OCI-LY3 (cell line): ENCODE data around the gene CAMK1D.
A peak's percentile ranks its signal among the peaks of the same experiment; 100 is the strongest.

ENCODE experiments used
- H2AFZ ChIP-seq: fragments of 200-600, 300-600 bp; shearing (Covaris generic); 2 replicates; pipeline ENCODE4 v1.6.0; 2014; ENCODE audit warnings: antibody characterized with exemption, low read depth, low read length
- H3K27ac ChIP-seq: fragments of 200-600, 300-600 bp; sonication (generic); 2 replicates; pipeline ENCODE4 v1.5.1; 2014; ENCODE audit warnings: mild to moderate bottlenecking, low read length, moderate library complexity, mixed read lengths
- H3K27me3 ChIP-seq: fragments of 200-600, 300-600 bp; sonication (generic); 2 replicates; pipeline ENCODE4 v1.6.1; 2014; ENCODE audit warnings: low read depth, low read length, mixed read lengths
- H3K36me3 ChIP-seq: fragments of 200-600, 300-600 bp; sonication (generic); replicated peaks from 2 replicates; pipeline ENCODE3; 2014; ENCODE audit warnings: low read depth, low read length, mixed read lengths
- H3K4me1 ChIP-seq: fragments of 300-600, 200-600 bp; sonication (generic); 2 replicates; pipeline ENCODE4 v1.6.1; 2014; ENCODE audit warnings: low read length, mixed read lengths
- H3K4me2 ChIP-seq: fragments of 200-600, 300-600 bp; sonication (generic); 2 replicates; pipeline ENCODE4 v1.6.1; 2014; ENCODE audit warnings: low read length, mixed read lengths
- H3K4me3 ChIP-seq: fragments of 300-600, 200-600 bp; sonication (generic); 2 replicates; pipeline ENCODE4 v1.5.1; 2014; ENCODE audit warnings: antibody characterized with exemption, mild to moderate bottlenecking, low read length, moderate library complexity
- H3K79me2 ChIP-seq: fragments of 300-600, 200-600 bp; shearing (Covaris generic); 2 replicates; pipeline ENCODE4 v1.6.1; 2014; ENCODE audit warnings: mild to moderate bottlenecking, low read length, mixed read lengths
- H3K9ac ChIP-seq: fragments of 300-600, 200-600 bp; shearing (Covaris generic); 2 replicates; pipeline ENCODE4 v1.6.0; 2014; ENCODE audit warnings: mild to moderate bottlenecking, low read length, moderate library complexity
- H3K9me3 ChIP-seq: fragments of 200-600, 300-600 bp; shearing (Covaris generic); 2 replicates; pipeline ENCODE4 v1.6.1; 2014; ENCODE audit warnings: low read length, mixed read lengths; ENCODE audit not compliant: insufficient read depth
- H4K20me1 ChIP-seq: fragments of 200-600, 300-600 bp; sonication (generic); 2 replicates; pipeline ENCODE4 v1.6.1; 2016; ENCODE audit warnings: low read length, mixed read lengths; ENCODE audit not compliant: insufficient read depth
- EZH2phosphoT487 ChIP-seq: fragments of 200-600 bp; shearing (Covaris generic); IDR thresholded peaks from 2 replicates; pipeline ENCODE4 v1.6.1; 2018; ENCODE audit warnings: antibody characterized with exemption, mixed run types, low read depth
- TF ChIP-seq, protein P1 (sequence below): fragments of 200-600, 300-600 bp; sonication (generic); IDR thresholded peaks from 2 replicates; pipeline ENCODE4 v1.5.1; 2014; ENCODE audit warnings: antibody characterized with exemption, low read length, low read depth

Gene CAMK1D

DNA sequence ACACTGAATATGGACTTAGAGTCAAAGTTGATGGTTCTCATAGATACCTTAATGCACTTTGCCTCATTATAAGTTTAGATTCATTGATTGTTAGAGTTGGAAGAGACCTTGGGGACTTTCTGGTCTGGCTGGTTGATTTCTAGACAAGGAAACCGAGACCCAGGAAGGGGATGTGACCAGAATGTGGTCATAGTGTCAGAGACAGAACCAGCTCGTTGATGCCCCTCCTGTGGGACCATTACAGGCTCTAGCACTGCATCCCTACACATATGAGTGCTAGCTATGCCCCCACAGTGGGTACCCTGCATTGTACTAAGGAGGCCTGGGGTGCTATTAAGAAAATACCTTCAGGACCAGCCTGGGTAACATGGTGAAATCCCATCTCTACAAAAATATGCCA lies 306.6 kb downstream of the CAMK1D start:
- no peak overlapping the region for H3K4me3 ChIP-seq
- no peak overlapping the region for H3K9ac ChIP-seq
- no peaks in the 10 kb centered on the region for H3K36me3 ChIP-seq
- H3K27ac ChIP-seq, result no peak overlapping the region
- no peak for TF ChIP-seq EZH2phosphoT487
- TF ChIP-seq, protein P1, sequence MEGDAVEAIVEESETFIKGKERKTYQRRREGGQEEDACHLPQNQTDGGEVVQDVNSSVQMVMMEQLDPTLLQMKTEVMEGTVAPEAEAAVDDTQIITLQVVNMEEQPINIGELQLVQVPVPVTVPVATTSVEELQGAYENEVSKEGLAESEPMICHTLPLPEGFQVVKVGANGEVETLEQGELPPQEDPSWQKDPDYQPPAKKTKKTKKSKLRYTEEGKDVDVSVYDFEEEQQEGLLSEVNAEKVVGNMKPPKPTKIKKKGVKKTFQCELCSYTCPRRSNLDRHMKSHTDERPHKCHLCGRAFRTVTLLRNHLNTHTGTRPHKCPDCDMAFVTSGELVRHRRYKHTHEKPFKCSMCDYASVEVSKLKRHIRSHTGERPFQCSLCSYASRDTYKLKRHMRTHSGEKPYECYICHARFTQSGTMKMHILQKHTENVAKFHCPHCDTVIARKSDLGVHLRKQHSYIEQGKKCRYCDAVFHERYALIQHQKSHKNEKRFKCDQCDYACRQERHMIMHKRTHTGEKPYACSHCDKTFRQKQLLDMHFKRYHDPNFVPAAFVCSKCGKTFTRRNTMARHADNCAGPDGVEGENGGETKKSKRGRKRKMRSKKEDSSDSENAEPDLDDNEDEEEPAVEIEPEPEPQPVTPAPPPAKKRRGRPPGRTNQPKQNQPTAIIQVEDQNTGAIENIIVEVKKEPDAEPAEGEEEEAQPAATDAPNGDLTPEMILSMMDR, result no peak
- H2AFZ ChIP-seq, result no peak overlapping the region
- H3K4me2 ChIP-seq, result 0 out of 2 replicates have a peak overlapping the region, but pooled peaks have one; percentile 7
- H3K79me2 ChIP-seq, result 0 out of 2 replicates have a peak, but pooled peaks cover 4% of the 10 kb centered on the region
- H3K4me1 ChIP-seq, result peaks cover 8% of the 10 kb centered on the region
- H4K20me1 ChIP-seq, result peaks cover 30% of the 10 kb centered on the region
- no peaks in the 10 kb centered on the region for H3K27me3 ChIP-seq
- no peaks in the 10 kb centered on the region for H3K9me3 ChIP-seq

DNA sequence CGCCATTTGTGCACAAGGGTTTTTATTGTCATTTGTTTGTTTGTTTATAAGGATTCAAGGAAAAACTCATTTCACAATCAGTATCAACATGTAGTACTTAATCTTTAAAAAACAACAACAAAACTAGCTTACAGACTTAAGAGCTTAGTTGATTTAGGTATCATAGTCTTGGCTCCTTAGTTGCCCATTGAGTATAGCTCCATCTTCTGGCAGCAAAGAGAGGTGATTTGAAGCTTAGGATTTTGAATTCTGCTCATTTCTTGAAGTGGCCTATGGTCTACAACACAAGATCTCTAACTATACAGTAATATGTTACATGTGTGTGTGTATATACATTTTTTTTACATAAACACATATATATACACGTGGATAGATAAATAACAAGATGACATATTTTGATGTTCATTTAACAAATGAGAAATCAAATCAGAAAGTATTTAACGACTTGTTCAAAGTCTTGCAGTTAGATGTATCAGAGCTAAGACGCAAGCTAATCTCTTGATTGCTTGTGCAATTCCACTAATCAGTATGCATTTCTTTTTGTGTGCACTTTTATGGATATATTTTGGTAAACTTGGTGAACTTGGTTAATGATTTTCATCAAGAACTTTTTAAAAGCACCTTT lies 307.3 kb downstream of the CAMK1D start:
- H4K20me1 ChIP-seq, result peaks cover 29% of the 10 kb centered on the region
- H3K36me3 ChIP-seq, result no peaks in the 10 kb centered on the region
- H3K4me1 ChIP-seq, result peaks cover 8% of the 10 kb centered on the region
- H3K4me3 ChIP-seq, result no peak overlapping the region
- no peak overlapping the region for H3K27ac ChIP-seq
- no peak overlapping the region for H2AFZ ChIP-seq
- 0 out of 2 replicates have a peak, but pooled peaks cover 4% of the 10 kb centered on the region for H3K79me2 ChIP-seq
- H3K9ac ChIP-seq, result no peak overlapping the region
- no peaks in the 10 kb centered on the region for H3K27me3 ChIP-seq
- 0 out of 2 replicates have a peak overlapping the region, but pooled peaks have one; percentile 7 for H3K4me2 ChIP-seq
- H3K9me3 ChIP-seq, result no peaks in the 10 kb centered on the region
- TF ChIP-seq, protein P1, result peak; percentile 69
- TF ChIP-seq EZH2phosphoT487, result no peak

DNA sequence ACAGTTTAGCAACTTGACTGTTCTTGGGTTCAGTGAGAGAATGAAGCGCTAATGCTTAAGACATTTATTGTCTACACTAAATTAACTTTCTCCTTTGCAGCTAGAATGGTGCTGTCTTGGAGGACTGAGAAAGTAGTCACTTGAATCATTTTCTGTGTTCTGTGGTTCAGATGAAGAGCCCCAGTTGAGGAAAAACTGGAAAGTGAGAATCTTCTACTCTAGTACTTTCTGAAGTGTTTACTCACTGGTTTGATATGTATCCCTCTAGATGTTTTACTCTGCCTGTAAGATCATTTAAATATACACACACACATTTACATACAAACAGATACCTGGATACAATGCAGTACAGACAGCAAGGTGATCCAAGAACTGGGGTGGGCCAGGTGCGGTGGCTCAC lies 308.1 kb downstream of the CAMK1D start:
- no peaks in the 10 kb centered on the region for H3K36me3 ChIP-seq
- peaks cover 29% of the 10 kb centered on the region for H4K20me1 ChIP-seq
- TF ChIP-seq, protein P1, result no peak
- H3K9ac ChIP-seq, result no peak overlapping the region
- H3K79me2 ChIP-seq, result 0 out of 2 replicates have a peak, but pooled peaks cover 4% of the 10 kb centered on the region
- H3K4me2 ChIP-seq, result no peak overlapping the region
- no peak overlapping the region for H3K27ac ChIP-seq
- peaks cover 8% of the 10 kb centered on the region for H3K4me1 ChIP-seq
- H3K4me3 ChIP-seq, result no peak overlapping the region
- H3K27me3 ChIP-seq, result no peaks in the 10 kb centered on the region
- no peaks in the 10 kb centered on the region for H3K9me3 ChIP-seq
- no peak overlapping the region for H2AFZ ChIP-seq

DNA sequence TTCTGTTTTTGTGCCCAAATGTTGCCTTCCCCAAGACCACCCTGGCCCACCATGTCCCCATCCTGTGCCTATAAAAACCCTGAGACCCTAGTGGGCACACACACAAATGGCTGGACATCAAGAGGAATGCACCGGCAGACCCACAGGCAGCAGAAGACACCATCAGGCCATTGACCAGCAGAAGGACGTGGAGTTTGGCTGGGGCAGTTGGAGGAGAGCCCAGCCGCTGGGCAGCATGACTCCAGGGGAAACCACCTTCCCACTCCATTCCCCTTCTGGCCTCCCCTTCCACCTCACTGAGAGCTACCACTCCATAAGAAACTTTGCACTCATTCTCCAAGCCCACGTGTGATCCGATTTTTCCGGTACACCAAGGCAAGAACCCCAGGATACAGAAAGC lies 309.2 kb downstream of the CAMK1D start:
- Histone ChIP-seq H2AFZ (no peak overlapping the region), H3K9me3 (no peaks in the 10 kb centered on the region), H4K20me1 (peaks cover 32% of the 10 kb centered on the region), H3K9ac (no peak overlapping the region), H3K4me3 (no peak overlapping the region), H3K4me1 (peaks cover 8% of the 10 kb centered on the region), H3K79me2 (0 out of 2 replicates have a peak, but pooled peaks cover 4% of the 10 kb centered on the region), H3K27ac (no peak overlapping the region), H3K27me3 (no peaks in the 10 kb centered on the region), H3K36me3 (no peaks in the 10 kb centered on the region), H3K4me2 (no peak overlapping the region)
- TF ChIP-seq EZH2phosphoT487, result no peak
- TF ChIP-seq, protein P1, result no peak
